Nephron progenitor cell (in vitro differentiated cells): ENCODE results near the gene SLIT1.

Source experiments
- DNase-seq: peaks from one replicate; pipeline ENCODE4 v3.0.0; 2021
- H3K27ac Mint-ChIP-seq: 2 replicates; pipeline ENCODE4 v1.8.0; 2021; ENCODE audit warnings: mild to moderate bottlenecking, moderate library complexity, mixed read lengths
- H3K27me3 Mint-ChIP-seq: 2 replicates; pipeline ENCODE4 v1.8.0; 2021; ENCODE audit warnings: mild to moderate bottlenecking, low read depth, mixed read lengths; ENCODE audit not compliant: poor library complexity
- H3K36me3 Mint-ChIP-seq: 2 replicates; pipeline ENCODE4 v1.8.0; 2021; ENCODE audit warnings: low read depth, mixed read lengths
- H3K4me1 Mint-ChIP-seq: 2 replicates; pipeline ENCODE4 v1.8.0; 2021; ENCODE audit warnings: mixed read lengths
- H3K4me3 Mint-ChIP-seq: 2 replicates; pipeline ENCODE4 v1.8.0; 2021; ENCODE audit warnings: mild to moderate bottlenecking, moderate library complexity, mixed read lengths
- H3K9me3 Mint-ChIP-seq: 2 replicates; pipeline ENCODE4 v1.8.0; 2021; ENCODE audit warnings: mild to moderate bottlenecking, moderate library complexity, mixed read lengths
- CTCF ChIP-seq: fragments of 200-600 bp; sonication (generic); IDR thresholded peaks from 2 replicates; pipeline ENCODE4 v1.5.0; 2021; ENCODE audit warnings: antibody characterized with exemption

The SLIT1 gene

DNA sequence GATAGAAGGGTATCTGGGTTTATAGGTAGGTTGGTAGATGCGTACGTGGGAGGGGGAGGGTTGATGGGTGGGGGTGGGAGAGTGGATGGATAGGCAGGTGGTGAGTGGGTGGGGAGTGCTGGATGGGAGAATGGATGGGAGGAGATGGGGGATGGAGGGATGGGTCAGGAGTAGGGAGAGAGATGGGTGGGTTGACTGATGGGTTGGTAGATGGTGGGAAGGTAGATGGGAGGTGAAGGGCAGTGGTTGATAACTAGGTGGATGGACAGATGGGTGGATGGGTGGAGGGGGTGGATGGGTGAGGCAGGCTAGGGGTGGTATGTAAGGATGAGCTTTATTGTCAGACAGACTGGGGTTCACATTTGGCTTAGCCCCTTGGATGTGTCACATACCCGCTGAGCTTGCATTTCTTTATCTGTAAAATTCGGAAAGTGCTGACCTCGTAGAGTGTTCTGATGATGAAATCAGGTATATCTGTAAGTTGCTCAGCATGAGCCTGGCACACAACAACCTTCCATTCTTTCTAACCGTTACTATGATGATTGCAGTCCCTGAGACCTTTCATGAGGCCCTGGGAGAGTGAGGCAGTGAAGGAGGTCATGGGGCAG, 34.3 kb downstream of the SLIT1 start:
- no peaks in the 10 kb centered on the region for H3K9me3 Mint-ChIP-seq
- no peak for TF ChIP-seq CTCF
- H3K36me3 Mint-ChIP-seq: peaks cover 19% of the 10 kb centered on the region
- peaks cover 16% of the 10 kb centered on the region for H3K27me3 Mint-ChIP-seq
- peaks cover 80% of the 10 kb centered on the region for H3K4me1 Mint-ChIP-seq
- DNase-seq: no peak
- H3K27ac Mint-ChIP-seq: no peak overlapping the region
- H3K4me3 Mint-ChIP-seq: no peak overlapping the region

- no peak for DNase-seq
- Mint-ChIP-seq H3K27me3 (peaks cover 16% of the 10 kb centered on the region), H3K27ac (peak overlapping the region; percentile 98), H3K4me3 (peak overlapping the region; percentile 42), H3K9me3 (no peaks in the 10 kb centered on the region), H3K36me3 (peaks cover 15% of the 10 kb centered on the region), H3K4me1 (peaks cover 80% of the 10 kb centered on the region)
- no peak for TF ChIP-seq CTCF
Observed at GRCh38 chr10:97150616-97151015, 35.1 kb downstream of the SLIT1 start.

GRCh38 chr10:97150013-97150595, 35.7 kb downstream of the SLIT1 start:
- TF ChIP-seq CTCF: no peak
- Mint-ChIP-seq H3K4me3 (no peak overlapping the region), H3K4me1 (peaks cover 81% of the 10 kb centered on the region), H3K9me3 (no peaks in the 10 kb centered on the region), H3K27ac (peak overlapping the region; percentile 98), H3K27me3 (peaks cover 14% of the 10 kb centered on the region), H3K36me3 (peaks cover 11% of the 10 kb centered on the region)
- DNase-seq: peak; percentile 66

DNA sequence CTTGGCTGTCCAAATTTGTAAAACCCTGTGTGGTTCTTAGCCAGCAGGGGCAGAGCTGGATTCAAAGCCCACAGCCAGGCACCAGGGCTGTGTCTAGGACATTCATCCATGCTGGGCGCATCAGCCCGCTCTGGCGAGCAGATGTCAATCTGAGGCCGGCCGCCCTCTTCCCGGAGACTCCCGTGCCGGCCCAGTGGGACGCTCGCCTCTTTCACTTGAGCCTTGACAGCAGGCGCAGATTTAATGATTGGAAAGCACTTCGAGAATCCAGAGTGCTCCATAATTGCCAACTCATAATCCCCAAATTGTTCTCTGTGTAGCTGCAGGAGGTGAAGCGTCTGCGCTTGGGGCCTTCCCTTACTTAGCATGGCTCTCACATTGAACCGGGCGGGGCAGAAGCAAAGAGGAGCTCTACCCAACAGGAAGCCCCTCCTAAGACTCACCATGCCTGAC, 36.7 kb downstream of the SLIT1 start:
- Mint-ChIP-seq H3K36me3 (peaks cover 6% of the 10 kb centered on the region), H3K4me1 (peaks cover 84% of the 10 kb centered on the region), H3K9me3 (no peaks in the 10 kb centered on the region), H3K27me3 (peaks cover 6% of the 10 kb centered on the region), H3K27ac (peak overlapping the region; percentile 51), H3K4me3 (no peak overlapping the region)
- no peak for TF ChIP-seq CTCF
- no peak for DNase-seq

- Mint-ChIP-seq H3K4me3 (no peak overlapping the region), H3K4me1 (peaks cover 61% of the 10 kb centered on the region), H3K27me3 (peaks cover 23% of the 10 kb centered on the region), H3K36me3 (peaks cover 19% of the 10 kb centered on the region), H3K9me3 (peaks cover 6% of the 10 kb centered on the region), H3K27ac (no peak overlapping the region)
- no peak for TF ChIP-seq CTCF
- no peak for DNase-seq
Observed at GRCh38 chr10:97144297-97144696, 41.5 kb downstream of the SLIT1 start.

GRCh38 chr10:97142834-97143233, 42.9 kb downstream of the SLIT1 start:
- peaks cover 23% of the 10 kb centered on the region for H3K27me3 Mint-ChIP-seq
- peaks cover 68% of the 10 kb centered on the region for H3K4me1 Mint-ChIP-seq
- DNase-seq: no peak
- H3K4me3 Mint-ChIP-seq: no peak overlapping the region
- H3K36me3 Mint-ChIP-seq: peaks cover 19% of the 10 kb centered on the region
- no peak for TF ChIP-seq CTCF
- no peak overlapping the region for H3K27ac Mint-ChIP-seq
- H3K9me3 Mint-ChIP-seq: peaks cover 6% of the 10 kb centered on the region
